22Rv1 (cell line): Measurements from ENCODE around the gene EFCAB13.

ENCODE experiments used
- ZFX ChIP-seq: fragments of 450-650 bp; IDR thresholded peaks from 2 replicates; pipeline ENCODE4 v1.6.1; 2017; ENCODE audit warnings: antibody characterized with exemption, borderline replicate concordance
- TF ChIP-seq, protein P1 (sequence below): fragments of 450-650 bp; IDR thresholded peaks from 2 replicates; pipeline ENCODE4 v1.5.1; 2017; ENCODE audit warnings: mild to moderate bottlenecking

DNA sequence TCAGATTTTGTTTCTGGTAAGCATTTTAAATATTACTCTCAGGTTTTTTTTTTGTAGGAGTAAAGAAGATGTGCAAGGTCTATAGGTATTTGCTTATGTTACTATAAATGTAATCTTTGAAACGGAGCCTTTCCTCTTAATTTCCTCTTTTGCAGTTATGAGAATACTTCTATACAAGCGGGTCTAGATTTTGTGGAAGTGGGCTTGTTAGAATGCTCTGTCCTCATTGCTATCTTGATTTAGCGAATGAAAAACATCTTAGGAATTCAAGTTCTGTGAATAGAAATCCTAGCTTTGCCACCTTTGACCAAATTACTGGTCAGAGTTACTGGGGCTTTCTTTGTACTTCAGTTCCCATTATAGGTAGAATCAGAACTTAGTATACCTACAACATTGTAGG is 80.3 kb downstream of the EFCAB13 start:
- TF ChIP-seq, protein P1, sequence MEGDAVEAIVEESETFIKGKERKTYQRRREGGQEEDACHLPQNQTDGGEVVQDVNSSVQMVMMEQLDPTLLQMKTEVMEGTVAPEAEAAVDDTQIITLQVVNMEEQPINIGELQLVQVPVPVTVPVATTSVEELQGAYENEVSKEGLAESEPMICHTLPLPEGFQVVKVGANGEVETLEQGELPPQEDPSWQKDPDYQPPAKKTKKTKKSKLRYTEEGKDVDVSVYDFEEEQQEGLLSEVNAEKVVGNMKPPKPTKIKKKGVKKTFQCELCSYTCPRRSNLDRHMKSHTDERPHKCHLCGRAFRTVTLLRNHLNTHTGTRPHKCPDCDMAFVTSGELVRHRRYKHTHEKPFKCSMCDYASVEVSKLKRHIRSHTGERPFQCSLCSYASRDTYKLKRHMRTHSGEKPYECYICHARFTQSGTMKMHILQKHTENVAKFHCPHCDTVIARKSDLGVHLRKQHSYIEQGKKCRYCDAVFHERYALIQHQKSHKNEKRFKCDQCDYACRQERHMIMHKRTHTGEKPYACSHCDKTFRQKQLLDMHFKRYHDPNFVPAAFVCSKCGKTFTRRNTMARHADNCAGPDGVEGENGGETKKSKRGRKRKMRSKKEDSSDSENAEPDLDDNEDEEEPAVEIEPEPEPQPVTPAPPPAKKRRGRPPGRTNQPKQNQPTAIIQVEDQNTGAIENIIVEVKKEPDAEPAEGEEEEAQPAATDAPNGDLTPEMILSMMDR: no peak
- no peak for TF ChIP-seq ZFX
